CD4-positive, alpha-beta T cell treated with Interleukin-17A for 4 hours (primary cell): ENCODE results near the gene EIF4B.

ENCODE experiments used
- DNase-seq: peaks from one replicate; pipeline ENCODE4 v3.0.0-alpha.2; 2020; ENCODE audit warnings: mixed read lengths

Gene EIF4B

DNA sequence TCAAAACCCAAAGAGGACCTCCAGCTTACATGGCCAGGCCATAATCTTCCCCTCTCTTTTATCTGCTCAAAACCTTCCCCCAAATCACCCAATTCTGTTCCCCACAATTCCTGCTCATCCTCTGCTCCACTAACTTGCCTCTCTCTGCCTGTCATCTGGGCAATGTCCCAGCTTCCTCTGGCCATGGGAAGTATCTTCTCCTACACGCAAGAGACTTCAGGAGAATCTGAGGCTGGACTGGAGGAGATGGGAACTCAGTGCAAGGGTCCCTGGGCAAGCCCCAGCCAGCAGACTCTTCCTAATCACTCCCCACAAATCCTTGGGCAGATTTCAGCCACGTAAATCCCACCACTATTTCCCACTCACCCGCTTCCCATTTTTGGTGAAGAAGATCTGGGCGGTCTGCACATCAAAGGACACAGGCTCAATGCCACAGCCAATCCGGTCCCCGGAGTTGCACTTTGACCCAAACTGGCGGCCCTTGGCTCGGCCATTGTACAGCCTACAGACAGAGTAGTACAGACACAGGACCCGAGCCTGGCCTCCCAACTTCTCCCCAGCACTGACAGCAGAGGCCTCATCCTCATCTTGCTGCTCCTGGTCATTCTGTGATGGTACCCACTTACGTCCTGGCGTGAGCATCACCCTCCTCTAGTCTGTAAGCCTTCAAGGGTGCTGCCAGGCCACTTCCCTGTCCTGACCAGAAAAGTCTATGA, 68.2 kb downstream of the EIF4B start:
- DNase-seq = no peak

DNA sequence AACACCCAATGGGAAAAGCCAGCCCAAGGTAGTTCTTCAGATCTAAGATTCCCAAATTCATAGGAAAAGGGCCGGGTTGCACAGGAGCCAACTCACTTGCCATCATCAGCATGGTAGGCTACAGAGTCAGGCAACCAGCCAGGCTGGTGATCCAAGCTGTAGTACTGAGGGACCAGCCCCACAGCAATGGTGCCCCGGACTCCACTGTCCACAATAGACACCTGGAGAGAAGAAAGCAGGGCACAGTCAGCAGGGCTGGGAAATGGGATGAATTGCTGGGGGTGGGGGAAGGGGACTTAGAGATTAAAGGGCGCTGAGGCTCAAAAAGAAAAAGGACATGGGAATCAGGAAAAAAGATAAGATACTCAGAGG, 68.7 kb downstream of the EIF4B start:
- no peak for DNase-seq

DNA sequence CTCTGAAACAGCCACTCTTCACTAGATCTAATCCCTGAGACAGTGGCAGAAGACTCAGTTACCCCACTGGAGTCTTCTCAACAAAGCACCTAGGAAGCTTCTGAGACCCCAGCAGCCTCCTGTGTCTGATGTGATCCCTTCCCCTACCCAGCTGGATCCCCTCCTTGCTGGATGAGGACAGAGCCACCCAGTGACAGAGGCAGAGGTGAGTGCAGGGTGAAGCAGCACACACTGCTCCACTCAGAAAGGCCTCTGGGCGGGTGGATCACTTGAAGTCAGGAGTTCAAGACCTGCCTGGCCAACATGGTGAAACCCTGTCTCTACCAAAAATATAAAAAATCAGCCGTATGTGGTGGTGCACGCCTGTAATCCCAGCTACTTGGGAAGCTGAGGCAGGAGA, 70.2 kb downstream of the EIF4B start:
- DNase-seq = no peak

DNA sequence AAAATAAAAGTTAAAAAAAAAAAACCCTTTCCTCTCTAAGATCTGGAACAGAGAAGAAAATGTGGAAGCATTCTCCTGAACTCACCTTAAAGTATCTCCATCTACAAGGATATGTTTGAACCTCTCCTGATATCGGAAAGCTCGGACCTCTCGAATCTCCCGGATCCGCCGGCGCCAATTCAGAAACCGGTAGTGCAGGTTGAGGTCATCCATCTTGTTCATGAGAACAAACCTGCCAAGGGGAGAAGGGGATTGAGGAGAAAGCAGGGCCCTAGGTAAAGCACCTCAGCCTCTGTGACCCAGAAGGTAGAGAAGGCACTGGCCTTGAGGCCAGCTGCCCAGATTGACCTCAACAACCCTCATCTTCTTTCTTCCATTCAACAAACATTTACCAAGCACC, 70.8 kb downstream of the EIF4B start:
- DNase-seq = no peak

DNA sequence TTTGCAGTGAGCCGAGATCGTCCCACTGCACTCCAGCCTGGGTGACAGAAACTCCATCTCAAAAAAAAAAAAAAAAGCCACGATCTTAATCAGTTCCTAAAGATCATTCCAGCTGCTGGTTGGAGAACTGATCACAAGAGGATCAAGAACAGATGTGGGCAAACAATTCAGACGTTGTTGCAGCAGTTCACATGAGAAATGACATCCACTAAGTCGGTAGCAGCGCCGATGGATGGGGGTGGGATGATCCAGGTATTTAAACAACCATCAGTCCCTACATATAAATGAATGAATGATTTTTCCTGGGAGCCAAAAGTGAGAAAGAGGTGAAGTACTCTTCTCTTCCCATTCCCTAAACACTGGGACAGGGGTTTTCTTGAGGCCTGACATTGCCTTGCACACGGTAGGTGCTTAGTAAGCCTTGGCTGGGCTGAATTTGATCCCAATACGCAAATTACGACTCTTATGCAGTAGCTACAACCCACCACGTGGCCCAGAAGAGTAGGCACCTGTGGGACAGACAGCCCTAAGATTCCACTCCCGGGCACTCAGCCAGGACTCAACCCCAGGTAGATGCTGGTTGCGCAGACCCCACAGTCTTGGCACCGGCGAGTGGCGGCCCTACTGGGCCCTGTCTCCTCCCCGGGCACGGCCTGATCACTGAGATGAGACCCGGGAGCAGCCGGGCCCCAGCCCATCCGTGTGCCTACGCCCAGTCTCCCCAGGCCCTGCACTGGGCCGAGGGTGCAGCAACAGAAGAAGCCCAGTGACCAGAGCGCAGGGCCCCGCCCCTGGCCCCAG, 72.4 kb downstream of the EIF4B start:
- peak; percentile 65 for DNase-seq

DNA sequence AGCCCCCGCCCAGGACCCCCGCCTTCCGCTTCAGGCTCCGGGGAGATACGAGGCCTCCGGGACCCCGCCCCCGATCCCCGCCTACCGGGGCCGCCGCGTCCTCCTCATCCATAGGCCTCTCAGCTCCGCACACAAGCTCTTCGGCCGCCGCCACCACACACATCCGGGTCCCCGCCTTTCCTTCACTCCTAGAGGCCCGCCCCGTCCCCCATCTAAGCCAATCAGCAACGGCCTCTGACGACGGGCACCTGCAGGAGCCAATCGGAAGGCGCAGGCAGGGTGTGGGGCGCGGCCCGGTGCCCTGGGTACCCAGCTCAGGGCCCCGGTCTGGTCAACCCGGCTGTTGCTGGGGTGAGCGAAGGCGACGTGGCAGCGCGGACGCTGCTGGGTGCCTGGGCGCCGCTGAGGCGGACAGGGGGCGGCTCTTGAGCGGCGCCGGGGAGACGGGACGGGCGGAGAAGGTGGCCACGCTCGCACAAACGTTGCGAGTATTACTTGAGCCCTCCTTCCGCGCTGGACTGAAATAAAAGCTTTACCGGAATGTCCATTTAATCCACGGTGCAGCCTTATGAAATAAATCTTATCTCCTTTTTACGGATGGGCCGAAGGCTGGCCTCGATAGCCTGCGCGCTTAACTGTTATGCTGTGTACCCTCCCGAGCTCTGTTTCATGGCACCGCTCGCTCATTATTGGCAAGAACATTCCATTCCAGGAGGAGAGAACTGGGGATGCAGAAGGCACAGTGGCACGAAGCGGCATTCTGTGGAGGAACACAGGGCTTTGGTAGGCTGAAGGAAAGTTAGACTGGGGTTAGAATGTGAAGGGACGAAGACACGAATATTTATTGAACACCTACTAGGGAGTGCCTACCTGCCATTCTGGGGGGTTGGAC, 73.2 kb downstream of the EIF4B start, which contains the start of gene SPRYD3:
Gene SPRYD3 (minus strand): TSS at position 165 of the 892 bp plus-strand sequence. CDS start 57 bp downstream, at position 108.
- DNase-seq = peak; percentile 97

DNA sequence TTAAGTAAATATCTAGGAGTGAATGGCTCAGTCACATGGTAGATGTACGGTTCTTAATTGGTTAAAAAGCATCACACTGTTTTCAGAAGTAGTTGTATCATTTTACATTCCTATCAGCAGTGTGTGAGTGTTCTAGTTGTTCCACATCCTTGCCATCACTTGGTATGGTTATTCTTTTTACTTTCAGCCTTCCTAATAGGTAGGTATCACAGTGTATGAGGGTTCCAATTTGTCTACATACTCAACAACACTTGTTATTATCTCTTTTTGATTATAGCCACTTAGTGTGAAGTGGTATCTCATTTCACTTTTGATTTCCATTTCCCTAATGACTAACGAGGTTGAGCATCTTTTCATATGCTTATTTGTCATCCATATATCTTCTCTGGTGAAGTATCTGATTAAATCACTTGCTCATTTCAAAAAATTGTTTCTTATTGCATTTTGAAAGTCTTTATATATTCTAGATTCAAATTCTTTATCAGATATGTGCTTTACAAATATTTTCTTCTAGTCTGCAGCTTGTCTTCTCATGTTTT, 76.5 kb downstream of the EIF4B start:
- no peak for DNase-seq

DNA sequence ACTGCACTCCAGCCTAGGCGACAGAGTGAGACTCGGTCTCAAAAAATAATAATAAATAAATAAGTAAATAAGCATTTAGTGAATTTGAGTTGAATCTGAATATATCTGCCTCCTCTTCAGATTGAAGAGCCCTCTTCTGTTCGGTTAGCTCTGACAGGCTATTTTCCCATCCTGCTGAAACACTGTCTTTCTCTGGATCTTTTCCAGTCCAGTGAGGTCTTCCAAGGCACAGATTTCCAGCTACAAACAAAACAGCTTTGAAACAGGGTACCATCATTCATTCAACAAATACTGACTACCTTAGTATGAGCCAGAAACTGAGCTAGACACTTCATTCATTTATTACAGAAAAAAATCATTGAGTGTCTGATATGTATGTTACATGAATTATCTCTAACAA, 80.1 kb downstream of the EIF4B start:
- DNase-seq = no peak

DNA sequence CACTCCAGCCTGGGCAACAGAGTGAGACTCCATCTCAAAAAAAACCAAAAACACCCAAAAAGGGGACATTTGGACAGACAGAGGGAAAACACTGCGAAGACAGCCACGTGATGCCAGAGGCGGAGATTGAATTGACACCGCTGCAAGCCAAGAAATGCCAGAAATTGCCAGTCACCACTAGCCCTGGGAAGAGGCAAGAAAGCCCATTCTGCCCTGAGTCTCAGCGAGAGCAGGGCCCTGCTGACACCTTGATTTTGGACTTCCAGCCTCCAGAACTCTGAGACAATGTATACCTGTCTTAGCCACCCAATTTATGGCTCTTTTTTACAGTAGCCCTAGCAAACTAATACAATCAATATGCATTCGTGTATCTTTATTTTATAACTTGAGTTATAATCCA, 83.8 kb downstream of the EIF4B start:
- no peak for DNase-seq

DNA sequence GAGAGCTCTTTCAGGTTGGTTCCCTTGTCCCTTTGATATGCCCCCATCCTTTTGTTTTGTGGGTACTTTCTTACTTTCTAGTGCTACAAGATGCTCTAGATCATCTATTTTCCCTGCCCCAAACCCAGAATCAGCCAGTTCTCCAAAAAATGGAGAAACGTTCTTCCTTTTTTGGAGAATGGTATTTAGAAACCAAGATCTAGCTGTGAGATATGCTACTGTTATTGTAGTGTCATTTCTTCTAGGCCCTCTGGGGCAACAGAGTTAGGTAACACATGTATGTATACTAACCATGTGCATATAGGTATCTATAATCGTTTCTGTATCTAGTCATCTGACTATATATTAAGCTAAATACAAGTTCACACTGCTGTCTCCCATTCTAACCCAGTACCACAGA, 84.3 kb downstream of the EIF4B start:
- DNase-seq = no peak

DNA sequence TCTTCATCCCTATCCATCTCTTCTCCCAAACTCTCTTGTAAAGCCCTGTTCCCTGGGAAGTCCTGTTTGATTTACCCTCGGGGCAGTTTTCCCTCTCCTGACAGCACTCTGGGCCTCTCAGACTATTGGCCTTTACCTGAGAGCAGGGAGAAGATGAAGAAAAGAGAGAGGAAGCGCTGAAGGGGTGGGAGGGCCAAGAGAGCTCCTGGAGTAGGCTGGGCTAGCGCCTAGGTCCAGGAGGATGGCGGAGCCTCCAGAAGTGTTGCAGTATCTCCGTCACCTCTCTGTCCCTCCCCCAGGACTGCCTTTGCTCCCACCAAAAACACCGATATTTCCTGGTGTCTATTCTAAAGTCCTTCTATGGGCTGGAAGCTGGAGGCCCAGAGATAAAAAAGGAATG, 85.5 kb downstream of the EIF4B start:
- no peak for DNase-seq
